Breast epithelium (tissue), 4 donors: ENCODE measurements around the gene GNB4. TPM values are rescaled to one million over a fixed set of nuclear protein-coding genes. Genes with fewer than 3 reads are reported as not detected.

Experiments
- DNase-seq, 2 donors: peaks; one replicate each; pipeline ENCODE4 v3.0.0-alpha.2; 2019; ENCODE audit warnings: low spot score in 2 of 2
- H3K27ac ChIP-seq, 2 donors: fragments of 200-600 bp; sonication (generic) in 1 of 2; one replicate each; pipeline ENCODE4 v1.5.1; 2016 to 2019; ENCODE audit warnings: mild to moderate bottlenecking in 1 of 2
- H3K27me3 ChIP-seq, 2 donors: fragments of 200-600 bp; sonication (generic) in 1 of 2; one replicate each; pipeline versions ENCODE4 v1.5.1 to v1.6.0; 2017 to 2019; ENCODE audit warnings: control low read depth in 1 of 2, mild to moderate bottlenecking in 1 of 2
- H3K36me3 ChIP-seq: fragments of 200-600 bp; one replicate; pipeline ENCODE4 v1.5.1; 2019
- H3K4me1 ChIP-seq, 2 donors: fragments of 200-600 bp; sonication (generic); one replicate each; pipeline ENCODE4 v1.5.1; 2016 to 2019; ENCODE audit warnings: control low read depth in 1 of 2
- H3K4me3 ChIP-seq, 3 donors: fragments of 200-600 bp; sonication (generic); 1 replicate in 2 of 3; 2 replicates in 1 of 3; pipeline ENCODE4 v1.5.1; 2016 to 2019; ENCODE audit warnings: mild to moderate bottlenecking in 3 of 3, moderate library complexity in 2 of 3
- H3K9me3 ChIP-seq, 2 donors: fragments of 200-600 bp; sonication (generic) in 1 of 2; one replicate each; pipeline ENCODE4 v1.5.1; 2016 to 2019; ENCODE audit warnings: control low read depth in 1 of 2
- POLR2A ChIP-seq: fragments of 450-650 bp; IDR thresholded peaks from one replicate; pipeline ENCODE4 v1.6.1; 2016; ENCODE audit warnings: antibody characterized with exemption, mild to moderate bottlenecking, moderate library complexity
- POLR2AphosphoS5 ChIP-seq, 3 donors: sonication (generic); formaldehyde crosslinking; IDR thresholded peaks; one replicate each; pipeline ENCODE4 v1.6.1; 2017; ENCODE audit warnings: antibody characterized with exemption in 3 of 3
- intact Hi-C: fragments of 100-400 bp; cut with DNase I; formaldehyde crosslinking; loops from one replicate; pipeline ENCODE4 v1.15.1; 2023; ENCODE audit warnings: low total_unique reads
- total RNA-seq, 3 donors: library from RNA; depleted of rRNA; stranded (reverse); fragments of >200 nt; gene quantifications; one replicate each; pipeline ENCODE4 v1.1.0, GENCODE V29; 2016
- TF ChIP-seq, protein P1 (sequence below), 3 donors: fragments of 450-650 bp; IDR thresholded peaks; one replicate each; pipeline ENCODE4 v1.5.1; 2016 to 2017; ENCODE audit warnings: antibody characterized with exemption in 3 of 3, mild to moderate bottlenecking in 3 of 3, moderate library complexity in 3 of 3

GNB4 gene
- total RNA-seq, 3 donors from 2014 or later: 23.8 to 38.7 (median 29.6) TPM

DNA sequence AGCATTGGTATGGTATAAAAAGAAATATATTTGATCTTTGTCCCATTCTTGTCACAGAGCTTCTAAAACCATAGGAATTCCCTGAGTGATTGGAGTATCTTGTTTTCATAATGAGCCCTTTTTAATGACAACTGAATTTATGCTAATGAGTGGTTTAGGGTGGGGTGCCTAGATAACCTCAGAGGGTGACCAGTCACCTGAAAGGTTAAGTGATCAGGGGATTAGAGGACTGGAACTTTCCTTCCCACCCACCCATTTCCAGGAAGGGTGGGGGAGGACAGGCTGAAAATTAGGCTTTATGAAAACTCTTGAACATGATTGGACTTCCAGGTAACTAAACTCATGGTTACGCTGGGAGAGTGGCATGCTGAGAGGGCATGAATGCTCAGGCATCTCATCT lies 95.3 kb downstream of the GNB4 start:
- intact Hi-C loops: loop anchor here (10.0 kb wide), 1 partner anchor 471 kb away; no protein-coding TSS in a partner anchor
- Histone ChIP-seq H3K36me3 (peaks cover 8% of the 10 kb centered on the region), H3K27ac (no peak overlapping the region), H3K9me3 (no peaks in the 10 kb centered on the region), H3K4me3 (no peak overlapping the region), H3K27me3 (no peaks in the 10 kb centered on the region), H3K4me1 (no peaks in the 10 kb centered on the region)
- DNase-seq: no peak
- TF ChIP-seq POLR2A (no peak), POLR2AphosphoS5 (IDR thresholded peaks at IDR 0.05) (no peak)
- TF ChIP-seq, protein P1, sequence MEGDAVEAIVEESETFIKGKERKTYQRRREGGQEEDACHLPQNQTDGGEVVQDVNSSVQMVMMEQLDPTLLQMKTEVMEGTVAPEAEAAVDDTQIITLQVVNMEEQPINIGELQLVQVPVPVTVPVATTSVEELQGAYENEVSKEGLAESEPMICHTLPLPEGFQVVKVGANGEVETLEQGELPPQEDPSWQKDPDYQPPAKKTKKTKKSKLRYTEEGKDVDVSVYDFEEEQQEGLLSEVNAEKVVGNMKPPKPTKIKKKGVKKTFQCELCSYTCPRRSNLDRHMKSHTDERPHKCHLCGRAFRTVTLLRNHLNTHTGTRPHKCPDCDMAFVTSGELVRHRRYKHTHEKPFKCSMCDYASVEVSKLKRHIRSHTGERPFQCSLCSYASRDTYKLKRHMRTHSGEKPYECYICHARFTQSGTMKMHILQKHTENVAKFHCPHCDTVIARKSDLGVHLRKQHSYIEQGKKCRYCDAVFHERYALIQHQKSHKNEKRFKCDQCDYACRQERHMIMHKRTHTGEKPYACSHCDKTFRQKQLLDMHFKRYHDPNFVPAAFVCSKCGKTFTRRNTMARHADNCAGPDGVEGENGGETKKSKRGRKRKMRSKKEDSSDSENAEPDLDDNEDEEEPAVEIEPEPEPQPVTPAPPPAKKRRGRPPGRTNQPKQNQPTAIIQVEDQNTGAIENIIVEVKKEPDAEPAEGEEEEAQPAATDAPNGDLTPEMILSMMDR (IDR thresholded peaks at IDR 0.05): no peak

- no peaks in the 10 kb centered on the region for H3K4me1 ChIP-seq
- H3K36me3 ChIP-seq: peaks cover 2% of the 10 kb centered on the region
- H3K27ac ChIP-seq: peak overlapping the region; percentile 79 to 85
- H3K27me3 ChIP-seq: no peaks in the 10 kb centered on the region
- DNase-seq: no peak
- no peaks in the 10 kb centered on the region for H3K9me3 ChIP-seq
- H3K4me3 ChIP-seq: peak overlapping the region; percentile 75 to 87 (median 76)
- TF ChIP-seq, protein P1 (IDR thresholded peaks at IDR 0.05): no peak
- TF ChIP-seq POLR2A: no peak
- no peak for TF ChIP-seq POLR2AphosphoS5 (IDR thresholded peaks at IDR 0.05)
- intact Hi-C loops: no loop called here
Measured at GRCh38 chr3:179348325-179349013, 102.8 kb downstream of the GNB4 start.

DNA sequence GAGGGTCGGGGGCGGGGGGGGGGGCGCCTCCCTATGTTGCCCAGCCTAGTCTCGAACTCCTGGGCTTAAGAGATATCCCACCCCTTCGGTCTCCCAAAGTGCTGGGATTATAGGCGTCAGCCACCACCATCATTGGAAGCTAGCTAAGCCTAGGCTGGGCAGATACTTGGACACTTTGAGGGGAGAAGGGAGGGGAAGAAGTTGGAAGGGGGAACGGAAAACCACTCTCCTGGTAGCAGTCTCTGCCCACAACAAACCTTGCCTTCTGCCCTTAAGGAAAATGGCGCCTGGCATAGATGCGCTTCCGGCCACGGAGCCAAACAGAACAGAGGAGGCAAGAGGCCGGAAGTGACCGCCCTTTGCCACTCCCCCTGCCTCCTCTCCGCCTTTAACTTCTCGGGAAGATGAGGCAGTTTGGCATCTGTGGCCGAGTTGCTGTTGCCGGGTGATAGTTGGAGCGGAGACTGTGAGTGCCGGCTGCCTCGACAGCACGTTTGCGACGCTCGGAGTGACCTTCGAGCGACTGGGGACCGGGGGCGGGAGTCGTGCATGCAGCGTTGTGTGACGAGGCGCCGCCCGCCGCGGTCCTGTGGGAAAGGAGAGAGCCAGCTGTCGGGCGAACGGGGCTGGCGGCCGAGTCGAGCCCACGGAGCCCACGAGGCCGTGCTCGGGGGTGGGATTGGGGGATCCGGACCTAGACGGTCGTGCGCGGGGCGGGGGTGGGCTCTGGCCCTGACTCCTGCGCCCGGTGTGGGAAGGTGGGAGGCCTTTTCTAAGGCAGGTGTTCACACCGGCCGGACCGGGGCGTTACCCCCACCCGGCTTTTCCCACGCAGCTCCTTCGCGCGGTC lies 103.7 kb downstream of the GNB4 start, which contains the start of gene MFN1:
TSS of gene MFN1 (plus strand) at position 365 of the 850 bp plus-strand sequence. CDS start 1,143 bp downstream, outside the sequence.
- TF ChIP-seq, protein P1 (IDR thresholded peaks at IDR 0.05): no peak
- peak; percentile 81 to 90 (median 81) for TF ChIP-seq POLR2AphosphoS5 (IDR thresholded peaks at IDR 0.05)
- no peak for TF ChIP-seq POLR2A
- peak within 1 kb of the TSS; percentile 75 to 87 (median 76) for H3K4me3 ChIP-seq
- intact Hi-C loops: no loop called here
- DNase-seq: peak; percentile 93 to 96
- no peaks in the 10 kb centered on the region for H3K27me3 ChIP-seq
- H3K27ac ChIP-seq: peak within 1 kb of the TSS; percentile 79 to 85
- no peaks in the 10 kb centered on the region for H3K4me1 ChIP-seq
- H3K36me3 ChIP-seq: no peaks in the 10 kb centered on the region
- H3K9me3 ChIP-seq: no peaks in the 10 kb centered on the region

Other genes with a start within 250 kb of the GNB4 start
- gene KCNMB3, start 200.4 kb downstream of the GNB4 start, total RNA-seq: 1 to 10 TPM; 3.7 to 7.3 (median 4.9) TPM
- gene ZNF639, start 128.4 kb downstream of the GNB4 start, total RNA-seq: 10 to 100 TPM; 41.4 to 44.9 (median 41.8) TPM
- gene MFN1, start 103.8 kb downstream of the GNB4 start, total RNA-seq: 10 to 100 TPM; 33.4 to 85.2 (median 61.0) TPM
- 10 to 100 TPM; 37.1 to 58.1 (median 46.2) TPM for gene ACTL6A, start 111.5 kb upstream of the GNB4 start, total RNA-seq
- 10 to 100 TPM; 21.4 to 28.5 (median 23.4) TPM for gene MRPL47, start 153.2 kb upstream of the GNB4 start, total RNA-seq
- gene NDUFB5, start 153.3 kb upstream of the GNB4 start, total RNA-seq: 10 to 100 TPM; 62.6 to 97.5 (median 95.9) TPM
- 10 to 100 TPM; 11.4 to 17.3 (median 11.8) TPM for gene USP13, start 201.6 kb upstream of the GNB4 start, total RNA-seq